Measurements from ENCODE around the gene ZNF280C. TPM values are rescaled to one million over a fixed set of nuclear protein-coding genes. Genes with fewer than 3 reads are reported as not detected.

Gene ZNF280C
- total RNA-seq, 1 experiment from 2014 or later: 7.8 TPM

GRCh38 chrX:130197464-130197863 is 71.2 kb downstream of the ZNF280C start:
- no peaks in the 10 kb centered on the region for H3K9me2 ChIP-seq (ENCODE audit: insufficient read depth)
- no peaks in the 10 kb centered on the region for H3K4me1 ChIP-seq (replicated peaks; ENCODE audit: insufficient read depth)
- H4K20me1 ChIP-seq (ENCODE audit: insufficient read depth): no peaks in the 10 kb centered on the region
- H3K9me3 ChIP-seq (ENCODE audit: insufficient read depth, low read depth): no peaks in the 10 kb centered on the region
- no peaks in the 10 kb centered on the region; the same call in 1 of the 2 replicates for H3F3A ChIP-seq (ENCODE audit: insufficient read depth, low read depth)
- TF ChIP-seq CTCF (conservative IDR thresholded peaks at IDR 0.05) (no peak), EZH2 (IDR thresholded peaks at IDR 0.05; ENCODE audit: low read depth) (no peak)
- H3K79me2 ChIP-seq (ENCODE audit: low read depth): no peaks in the 10 kb centered on the region
- H2AFZ ChIP-seq: no peak overlapping the region
- DNase-seq: no peak
- ChIA-PET CTCF (no interaction called here), POLR2A (ENCODE audit: unreplicated experiment) (no interaction called here)
- H3K4me3 ChIP-seq: no peak overlapping the region
- no peaks in the 10 kb centered on the region for H3K36me3 ChIP-seq (ENCODE audit: low read depth)
- no peak overlapping the region for H3K27ac ChIP-seq
- no peaks in the 10 kb centered on the region for H3K27me3 ChIP-seq (ENCODE audit: insufficient read depth, low read depth)
- BruUV-seq (replicated peaks): no TSS peak
- intact Hi-C loops (cut with micrococcal nuclease; ENCODE audit: unreplicated experiment): no loop called here
- H3K4me2 ChIP-seq: no peak overlapping the region

GRCh38 chrX:130196466-130196865 is 72.2 kb downstream of the ZNF280C start:
- Histone ChIP-seq H4K20me1 (ENCODE audit: insufficient read depth) (no peaks in the 10 kb centered on the region), H2AFZ (no peak overlapping the region), H3K36me3 (ENCODE audit: low read depth) (no peaks in the 10 kb centered on the region), H3K9me2 (ENCODE audit: insufficient read depth) (no peaks in the 10 kb centered on the region), H3K79me2 (ENCODE audit: low read depth) (no peaks in the 10 kb centered on the region), H3K27ac (no peak overlapping the region), H3K4me2 (no peak overlapping the region), H3K9me3 (ENCODE audit: insufficient read depth, low read depth) (no peaks in the 10 kb centered on the region), H3F3A (ENCODE audit: insufficient read depth, low read depth) (no peaks in the 10 kb centered on the region; the same call in 1 of the 2 replicates), H3K27me3 (ENCODE audit: insufficient read depth, low read depth) (no peaks in the 10 kb centered on the region), H3K4me1 (replicated peaks; ENCODE audit: insufficient read depth) (no peaks in the 10 kb centered on the region), H3K4me3 (no peak overlapping the region)
- no peak for TF ChIP-seq EZH2 (IDR thresholded peaks at IDR 0.05; ENCODE audit: low read depth)
- no peak for TF ChIP-seq CTCF (conservative IDR thresholded peaks at IDR 0.05)
- ChIA-PET CTCF (no interaction called here), POLR2A (ENCODE audit: unreplicated experiment) (no interaction called here)
- no TSS peak for BruUV-seq (replicated peaks)
- no peak for DNase-seq
- intact Hi-C loops (cut with micrococcal nuclease; ENCODE audit: unreplicated experiment): no loop called here

GRCh38 chrX:130190801-130191200 is 77.9 kb downstream of the ZNF280C start:
- Histone ChIP-seq H3K9me3 (ENCODE audit: insufficient read depth, low read depth) (no peaks in the 10 kb centered on the region), H3K4me3 (no peak overlapping the region), H3K4me1 (replicated peaks; ENCODE audit: insufficient read depth) (no peaks in the 10 kb centered on the region), H3K36me3 (ENCODE audit: low read depth) (no peaks in the 10 kb centered on the region), H3K27me3 (ENCODE audit: insufficient read depth, low read depth) (no peaks in the 10 kb centered on the region; the same call in 1 of the 2 replicates), H3K79me2 (ENCODE audit: low read depth) (no peaks in the 10 kb centered on the region), H3K4me2 (no peak overlapping the region), H3K27ac (no peak overlapping the region), H4K20me1 (ENCODE audit: insufficient read depth) (no peaks in the 10 kb centered on the region), H2AFZ (no peak overlapping the region), H3K9me2 (ENCODE audit: insufficient read depth) (no peaks in the 10 kb centered on the region), H3F3A (ENCODE audit: insufficient read depth, low read depth) (no peaks in the 10 kb centered on the region)
- DNase-seq: no peak
- POLR2A ChIA-PET (ENCODE audit: unreplicated experiment): no interaction called here
- CTCF ChIA-PET: no interaction called here
- BruUV-seq (replicated peaks): no TSS peak
- TF ChIP-seq EZH2 (IDR thresholded peaks at IDR 0.05; ENCODE audit: low read depth): no peak
- no peak for TF ChIP-seq CTCF (conservative IDR thresholded peaks at IDR 0.05)
- intact Hi-C loops (cut with micrococcal nuclease; ENCODE audit: unreplicated experiment): loop anchor here (5.0 kb wide), 2 partner anchors 128 to 264 kb away; no protein-coding TSS in a partner anchor

Data from PC-9 (cell line).